ENCODE results near the gene NOC4L. TPM values are rescaled to one million over a fixed set of nuclear protein-coding genes. Genes with fewer than 3 reads are reported as not detected.

The NOC4L gene
- total RNA-seq, 1 experiment from 2014 or later = 36.5 TPM

DNA sequence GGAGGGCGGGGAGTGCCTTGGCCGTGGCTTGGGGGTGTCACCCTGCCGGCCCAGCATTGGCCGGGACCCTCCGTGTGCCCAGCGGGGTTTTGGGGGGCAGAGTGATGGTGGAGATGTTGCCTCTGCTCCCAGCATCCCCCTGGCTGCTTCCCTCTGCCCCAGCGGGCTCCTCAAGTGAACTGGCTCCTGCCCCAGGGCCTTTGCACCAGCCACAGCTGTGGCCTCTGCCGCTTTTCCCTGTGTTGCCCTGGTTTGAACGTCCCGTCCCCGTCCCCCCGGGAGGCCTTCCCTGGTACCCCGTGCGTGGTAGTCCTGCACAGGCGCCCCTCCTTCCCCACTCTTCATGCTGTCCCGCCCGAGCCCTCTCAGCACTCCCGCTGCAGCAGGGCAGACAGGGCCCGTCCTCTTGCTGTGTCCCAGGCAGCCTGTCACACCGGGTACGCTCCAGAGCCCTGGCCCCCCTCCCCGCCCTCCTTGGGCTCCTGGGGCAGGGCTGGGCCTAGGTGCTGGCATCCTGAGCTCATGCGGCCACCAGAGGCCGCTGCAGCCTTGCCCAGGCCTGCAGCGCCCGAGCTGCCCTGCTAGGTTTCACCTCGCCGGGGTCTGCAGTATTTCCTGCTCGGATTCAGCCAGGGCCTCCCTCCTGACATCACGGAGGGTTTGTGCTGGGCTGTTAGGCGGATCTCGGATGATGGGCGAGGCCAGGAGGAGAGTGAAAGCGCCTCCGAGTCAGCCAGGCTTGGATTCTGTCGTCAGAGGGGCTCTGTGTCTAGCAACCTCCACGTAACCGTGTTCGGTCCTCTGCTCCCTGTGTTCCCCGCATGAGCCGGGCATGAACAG lies 9.5 kb downstream of the NOC4L start:
- Mint-ChIP-seq H3K9me3 (no peaks in the 10 kb centered on the region), H3K4me1 (no peaks in the 10 kb centered on the region), H3K4me3 (no peak overlapping the region), H3K27me3 (ENCODE audit: low read depth) (peaks cover 5% of the 10 kb centered on the region), H3K36me3 (ENCODE audit: insufficient read depth in 1 of 3, low read depth in 3 of 3) (peaks cover 0 to 4% (median 2%) of the 10 kb centered on the region in 3 experiments; a peak in 2 of 7 replicates), H3K27ac (no peak overlapping the region)
- H3K79me1 ChIP-seq (ENCODE audit: insufficient read depth, low read depth, low read length, poor library complexity, severe bottlenecking) = no peaks in the 10 kb centered on the region
- no peak overlapping the region for H3K9ac ChIP-seq (ENCODE audit: extremely low read depth, insufficient read length, low read length)
- no peak overlapping the region for H2BK120ac ChIP-seq (ENCODE audit: low read depth, low read length, poor library complexity, severe bottlenecking)
- no peaks in the 10 kb centered on the region for H3K79me2 ChIP-seq (ENCODE audit: insufficient read depth, low read length)
- H3K14ac ChIP-seq (ENCODE audit: insufficient read depth, low read length) = no peak overlapping the region
- DNase-seq = peak; percentile 95
- no CpG with 5 or more reads among the region's 41 CpGs for WGBS (ENCODE audit: extremely low coverage, insufficient read length, low lambda C conversion rate)
- H2BK15ac ChIP-seq (ENCODE audit: low read depth, low read length) = no peak overlapping the region
- H4K8ac ChIP-seq (replicated peaks; ENCODE audit: insufficient read length, low read depth, low read length) = no peak overlapping the region
- H4K91ac ChIP-seq (ENCODE audit: insufficient read length, low read depth, low read length) = no peak overlapping the region
- TF ChIP-seq, protein P1, sequence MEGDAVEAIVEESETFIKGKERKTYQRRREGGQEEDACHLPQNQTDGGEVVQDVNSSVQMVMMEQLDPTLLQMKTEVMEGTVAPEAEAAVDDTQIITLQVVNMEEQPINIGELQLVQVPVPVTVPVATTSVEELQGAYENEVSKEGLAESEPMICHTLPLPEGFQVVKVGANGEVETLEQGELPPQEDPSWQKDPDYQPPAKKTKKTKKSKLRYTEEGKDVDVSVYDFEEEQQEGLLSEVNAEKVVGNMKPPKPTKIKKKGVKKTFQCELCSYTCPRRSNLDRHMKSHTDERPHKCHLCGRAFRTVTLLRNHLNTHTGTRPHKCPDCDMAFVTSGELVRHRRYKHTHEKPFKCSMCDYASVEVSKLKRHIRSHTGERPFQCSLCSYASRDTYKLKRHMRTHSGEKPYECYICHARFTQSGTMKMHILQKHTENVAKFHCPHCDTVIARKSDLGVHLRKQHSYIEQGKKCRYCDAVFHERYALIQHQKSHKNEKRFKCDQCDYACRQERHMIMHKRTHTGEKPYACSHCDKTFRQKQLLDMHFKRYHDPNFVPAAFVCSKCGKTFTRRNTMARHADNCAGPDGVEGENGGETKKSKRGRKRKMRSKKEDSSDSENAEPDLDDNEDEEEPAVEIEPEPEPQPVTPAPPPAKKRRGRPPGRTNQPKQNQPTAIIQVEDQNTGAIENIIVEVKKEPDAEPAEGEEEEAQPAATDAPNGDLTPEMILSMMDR (conservative IDR thresholded peaks at IDR 0.05) = peak; percentile 99
- no peaks in the 10 kb centered on the region for H4K20me1 ChIP-seq (ENCODE audit: control insufficient read depth, insufficient read depth, insufficient read length)
- H3K23me2 ChIP-seq (ENCODE audit: insufficient read length, low read depth, low read length, poor library complexity, severe bottlenecking) = no peaks in the 10 kb centered on the region
- no peak overlapping the region for H2BK12ac ChIP-seq (ENCODE audit: insufficient read length, low read depth, low read length)
- no peak overlapping the region for H3K4ac ChIP-seq (ENCODE audit: low read depth, low read length)
- no peak overlapping the region for H3K27ac ChIP-seq (ENCODE audit: insufficient read length, low read depth, low read length)
- H2BK5ac ChIP-seq (ENCODE audit: insufficient read length, low read length) = no peak overlapping the region
- peaks cover 18% of the 10 kb centered on the region for H3K9me3 ChIP-seq (ENCODE audit: control insufficient read depth, low read depth, low read length)
- no peak overlapping the region for H3K23ac ChIP-seq (ENCODE audit: insufficient read length, low read depth, low read length)
- H3T11ph ChIP-seq (ENCODE audit: low read length) = no peak overlapping the region
- H3K4me2 ChIP-seq (ENCODE audit: insufficient read depth, insufficient read length, low read length) = no peak overlapping the region
- no peak overlapping the region for H4K5ac ChIP-seq (ENCODE audit: insufficient read length, low read depth, low read length)
- H3K4me1 ChIP-seq (ENCODE audit: insufficient read depth, low read length) = no peaks in the 10 kb centered on the region
- H2BK20ac ChIP-seq (ENCODE audit: low read depth, low read length, poor library complexity, severe bottlenecking) = no peak overlapping the region
- no peak overlapping the region for H3K18ac ChIP-seq (ENCODE audit: insufficient read length, low read depth, low read length)
- no peak overlapping the region for H3K56ac ChIP-seq (ENCODE audit: insufficient read length, low read depth, low read length)
- no peak overlapping the region for H2AFZ ChIP-seq (ENCODE audit: low read length)
- no peaks in the 10 kb centered on the region for H3K27me3 ChIP-seq (ENCODE audit: insufficient read depth, low read length)
- no peak overlapping the region for H2AK5ac ChIP-seq (ENCODE audit: insufficient read length, low read length)
